GM19099 (cell line): ENCODE results near the gene NQO2.

Source experiments
- POLR2A ChIP-seq: IDR thresholded peaks from 3 replicates; pipeline ENCODE4 v1.6.1; 2011; ENCODE audit warnings: low read depth; ENCODE audit not compliant: insufficient read length; ENCODE audit errors: extremely low read depth

The NQO2 gene

DNA sequence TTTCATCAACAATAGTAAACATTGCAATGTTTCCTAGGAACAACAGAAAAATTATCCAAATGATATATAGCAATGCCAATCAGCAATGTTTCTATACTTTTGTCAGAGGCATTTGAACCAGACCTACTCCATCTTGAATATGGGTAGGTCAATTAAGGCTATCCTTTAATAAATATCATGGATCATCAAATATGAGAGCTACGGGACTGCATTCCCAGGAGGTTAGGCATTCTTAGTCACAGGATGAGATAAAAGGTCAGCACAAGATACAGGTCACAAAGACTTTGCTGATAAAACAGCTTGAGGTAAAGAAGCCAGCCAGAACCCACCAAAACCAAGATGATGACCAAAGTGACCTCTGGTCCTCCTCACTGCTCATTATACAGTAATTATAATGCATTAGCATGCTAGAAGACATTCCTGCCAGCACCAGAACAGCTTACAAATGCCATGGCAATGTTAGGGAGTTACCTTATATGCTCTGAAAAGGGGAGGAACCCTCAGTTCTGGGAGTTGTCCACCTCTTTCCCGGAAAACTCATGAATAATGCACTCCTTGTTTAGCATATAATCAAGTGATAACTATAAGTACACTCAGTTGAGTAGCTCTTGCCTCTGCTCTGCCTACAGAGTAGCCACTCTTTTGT, 19.8 kb upstream of the NQO2 start:
- no peak for TF ChIP-seq POLR2A

DNA sequence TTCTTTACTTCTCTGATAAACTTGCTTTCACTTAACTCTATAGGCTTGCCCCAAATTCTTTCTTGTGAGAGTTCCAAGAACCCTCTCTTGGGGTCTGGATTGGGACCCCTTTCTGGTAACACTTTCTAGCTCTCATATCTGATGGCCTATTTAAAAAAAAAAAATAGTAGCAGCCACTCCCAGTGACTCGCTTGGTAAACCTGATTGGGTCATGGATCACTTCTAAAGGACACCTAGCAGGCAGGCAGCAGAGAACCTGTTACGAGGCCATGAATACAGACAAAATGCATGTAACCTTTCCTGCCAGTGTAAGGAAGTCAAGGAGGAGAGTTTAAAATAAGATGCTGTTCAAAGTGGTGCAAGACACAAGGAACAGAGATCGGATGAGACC, 19.2 kb upstream of the NQO2 start:
- no peak for TF ChIP-seq POLR2A

DNA sequence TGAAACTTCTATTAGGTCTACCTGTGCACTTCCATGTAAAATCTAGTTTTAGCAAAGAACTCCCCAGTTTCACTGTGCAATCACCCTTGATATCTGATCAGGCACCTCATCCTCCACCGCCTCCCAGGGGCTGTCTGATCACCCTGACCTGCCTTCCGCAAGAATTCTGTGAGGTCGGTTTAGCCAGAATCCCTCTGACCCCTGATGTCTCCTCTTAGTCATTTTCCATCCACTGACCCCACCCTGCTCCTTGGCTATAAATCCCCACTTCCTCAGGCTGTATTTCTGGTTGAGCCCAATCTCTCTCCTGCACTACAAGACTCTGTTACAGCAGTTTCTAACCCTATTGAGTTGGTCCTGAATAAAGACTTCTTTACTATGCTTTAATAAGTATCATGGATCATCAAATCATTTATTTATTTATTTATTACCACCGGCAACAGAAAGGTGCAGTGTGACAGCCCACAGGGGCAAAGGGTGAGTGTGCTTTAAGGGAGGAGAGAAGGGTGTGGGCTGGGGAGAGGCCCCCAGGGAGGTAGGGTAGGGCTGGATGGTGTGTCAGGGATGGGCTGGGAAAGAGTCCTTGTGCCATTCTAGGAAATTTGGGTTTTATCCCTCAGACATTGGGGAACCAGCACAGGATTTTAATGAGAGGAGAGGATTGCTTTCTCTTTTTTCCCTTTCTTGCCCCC, 17.1 kb upstream of the NQO2 start:
- TF ChIP-seq POLR2A, result no peak

DNA sequence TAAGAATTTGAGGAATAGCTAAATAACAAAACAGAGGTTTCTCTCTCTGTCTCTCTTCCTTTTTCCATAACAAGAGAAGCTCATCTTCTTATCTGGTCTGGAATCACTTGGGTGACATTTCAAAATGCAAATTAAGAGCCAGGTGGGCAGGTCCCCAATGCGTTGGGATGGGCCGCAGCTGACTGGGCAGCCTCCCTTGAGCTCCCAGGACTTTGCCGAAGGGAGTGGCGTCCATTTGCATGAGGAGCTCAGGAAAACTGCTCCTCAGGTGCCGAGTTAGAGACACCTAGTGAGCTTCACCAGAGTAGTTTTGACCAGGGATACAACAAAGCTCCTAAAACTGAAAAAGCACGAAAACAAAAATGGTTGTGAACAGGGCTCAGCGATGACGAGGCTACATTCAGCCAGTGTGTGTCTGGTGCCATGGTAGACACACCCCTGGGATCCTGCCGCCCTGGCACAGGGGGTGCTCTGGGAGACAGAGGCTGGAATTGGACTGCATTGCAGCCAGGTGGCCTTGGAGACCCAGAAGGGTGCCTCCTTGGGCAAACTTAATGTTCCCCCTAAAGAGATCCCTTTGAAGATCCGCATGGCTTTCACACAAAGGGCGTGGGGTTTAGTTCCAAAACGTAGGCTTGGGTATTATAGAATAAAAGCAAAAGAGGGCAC, 14.8 kb upstream of the NQO2 start:
- TF ChIP-seq POLR2A, result no peak

DNA sequence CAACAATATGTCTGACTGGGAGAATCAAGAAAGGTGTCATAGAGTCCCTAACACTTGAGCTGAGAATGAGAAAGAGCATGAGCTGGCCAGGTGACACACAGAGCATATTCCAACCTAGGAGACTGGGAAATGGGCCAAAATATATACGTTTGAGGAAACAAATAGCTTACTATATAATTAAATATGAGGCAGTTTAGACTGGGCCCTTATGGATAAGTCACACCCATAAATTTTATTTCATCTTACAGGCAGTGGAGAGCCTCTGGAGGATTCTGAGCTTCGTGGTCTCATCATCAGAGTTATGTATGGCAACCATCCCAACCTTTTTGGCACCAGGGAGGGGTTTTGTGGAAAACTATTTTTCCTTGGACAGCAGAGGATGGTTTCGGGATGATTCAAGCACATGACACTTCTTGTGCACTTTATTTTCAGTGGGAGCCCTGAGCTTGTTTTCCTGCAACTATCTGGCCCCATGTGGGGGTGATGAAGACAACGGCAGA, 12.9 kb upstream of the NQO2 start:
- no peak for TF ChIP-seq POLR2A

DNA sequence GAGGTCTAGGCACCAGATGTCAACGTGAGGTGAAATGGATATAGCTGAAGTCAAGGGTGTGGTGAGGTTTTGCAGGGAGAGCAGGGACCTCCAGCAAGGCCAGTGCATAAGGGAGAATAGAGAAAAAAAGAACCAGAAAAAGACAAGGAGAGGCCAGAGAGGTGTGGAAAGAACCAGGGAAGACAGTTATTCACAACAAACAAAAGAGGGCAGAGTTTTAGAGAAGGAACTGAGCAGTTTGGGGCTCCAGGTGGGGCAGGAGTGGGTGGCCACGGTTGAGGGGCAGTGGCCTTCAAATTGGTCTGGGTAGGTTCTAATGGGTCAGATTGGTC, 11.6 kb upstream of the NQO2 start:
- no peak for TF ChIP-seq POLR2A

DNA sequence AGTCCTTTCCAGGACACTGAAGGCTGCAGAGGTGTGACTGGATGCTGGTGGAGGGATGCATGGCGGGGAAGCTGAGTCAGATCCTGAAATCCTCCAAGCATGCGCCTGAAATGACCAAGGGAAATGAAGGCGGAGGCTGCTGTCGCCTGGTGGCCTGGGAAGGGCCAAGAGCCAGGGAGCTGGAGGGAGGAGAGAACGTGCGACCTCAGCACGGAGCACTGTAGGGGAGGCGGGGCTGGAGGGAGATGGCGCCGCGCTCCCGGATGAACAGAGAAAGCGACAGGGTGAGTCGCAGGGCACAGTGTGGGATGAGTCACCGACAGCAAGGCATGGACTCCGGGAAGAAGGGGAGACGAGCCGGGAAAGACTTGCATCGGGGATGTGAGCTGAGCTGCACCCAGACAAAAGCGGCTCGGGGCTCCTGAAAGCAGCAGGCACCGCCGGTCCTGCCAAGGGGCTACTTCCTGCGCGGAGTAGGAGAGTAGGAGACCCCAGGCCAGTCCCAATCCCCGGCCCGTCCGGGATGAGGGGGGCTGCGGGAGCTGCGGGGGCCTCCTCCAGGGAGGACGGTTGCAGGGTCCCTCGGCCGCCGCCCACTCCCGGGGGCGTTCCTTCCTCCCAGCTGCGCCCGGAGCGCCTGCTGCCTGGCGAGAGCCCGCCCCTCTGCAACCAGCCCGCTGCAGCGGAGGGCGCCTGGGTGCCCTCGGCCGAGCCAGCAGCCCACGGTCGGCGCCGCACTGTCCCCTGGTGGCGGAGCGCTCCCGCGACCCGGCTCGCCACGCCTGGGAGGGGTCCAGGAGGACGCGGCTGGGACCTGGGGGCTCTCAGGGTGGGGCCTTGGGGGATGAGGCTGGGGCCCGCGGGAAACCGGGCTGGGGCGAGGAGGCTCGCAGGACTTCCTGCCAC, 11.0 kb upstream of the NQO2 start:
- TF ChIP-seq POLR2A, result no peak

DNA sequence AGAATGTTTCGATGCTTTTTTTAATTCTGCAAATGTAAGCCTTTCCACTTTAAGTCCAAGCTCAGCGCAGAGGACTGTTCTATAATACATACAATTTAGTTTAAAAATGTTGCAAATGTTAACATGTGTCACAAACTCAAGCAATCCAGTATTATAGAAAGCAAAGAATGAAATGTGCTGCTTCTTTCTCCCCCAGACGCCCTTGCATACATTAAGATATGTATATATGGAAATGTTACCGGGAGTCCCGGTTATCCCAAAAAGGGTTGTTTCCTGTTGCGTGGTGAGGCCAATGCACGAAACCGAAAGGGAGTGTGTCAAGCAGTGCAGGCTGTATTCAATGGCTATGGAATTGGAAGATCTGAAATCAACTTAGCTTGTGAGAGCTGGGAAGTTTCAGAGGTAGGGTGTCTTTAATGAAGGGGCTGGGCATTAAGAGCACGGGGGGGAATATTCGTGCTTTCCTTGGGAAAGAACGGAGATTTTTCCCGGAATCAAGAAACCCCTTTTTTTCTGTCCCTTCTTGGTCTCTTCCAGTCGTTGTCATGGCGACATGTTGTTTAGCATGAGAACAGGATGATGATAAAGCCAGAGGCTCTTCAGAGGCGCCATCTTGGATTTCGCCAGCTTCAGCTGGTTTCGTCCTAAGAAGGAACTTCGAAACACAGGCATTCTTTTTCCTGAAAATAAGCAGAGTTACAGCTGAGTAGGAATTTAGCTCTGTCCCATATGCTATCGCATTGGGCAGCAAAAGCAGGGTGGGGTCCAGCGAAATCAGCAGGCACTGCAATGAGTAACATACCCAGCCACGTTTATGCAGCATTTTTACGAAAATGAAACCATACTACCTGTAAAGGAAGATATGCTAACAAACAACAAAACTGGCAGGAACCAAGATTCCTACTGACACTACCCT, 10.1 kb upstream of the NQO2 start:
- peak; percentile 71 for TF ChIP-seq POLR2A

DNA sequence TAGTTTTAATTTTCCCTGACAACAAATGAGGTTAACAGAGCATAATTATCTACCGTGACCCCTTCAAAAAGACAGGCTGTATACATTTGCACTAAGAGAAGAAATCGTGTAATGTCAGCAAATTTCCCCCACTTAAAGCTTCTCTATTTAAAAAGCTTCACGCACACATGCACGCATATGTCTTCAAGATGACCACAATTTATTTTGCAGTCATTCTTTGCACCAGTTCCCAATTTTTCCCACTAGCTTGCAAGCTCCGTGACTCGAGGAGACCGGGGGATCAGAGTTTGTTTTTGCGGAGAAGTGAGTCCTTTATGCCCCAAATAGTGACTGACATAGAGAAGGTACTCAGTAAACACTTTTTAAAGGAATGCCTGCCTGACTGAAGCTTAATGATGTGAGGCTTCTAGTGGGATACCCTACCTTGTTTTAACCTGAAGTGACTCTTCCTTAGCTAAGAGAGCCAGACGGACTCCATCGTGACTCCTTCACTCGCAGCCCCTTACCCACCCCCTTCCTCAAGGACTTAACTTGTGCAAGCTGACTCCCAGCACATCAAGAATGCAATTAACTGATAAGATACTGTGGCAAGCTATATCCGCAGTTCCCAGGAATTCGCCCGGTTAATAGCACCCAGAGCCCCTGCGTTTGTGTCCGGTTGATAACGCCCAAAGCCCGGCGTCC, 9.3 kb upstream of the NQO2 start:
- TF ChIP-seq POLR2A, result no peak

DNA sequence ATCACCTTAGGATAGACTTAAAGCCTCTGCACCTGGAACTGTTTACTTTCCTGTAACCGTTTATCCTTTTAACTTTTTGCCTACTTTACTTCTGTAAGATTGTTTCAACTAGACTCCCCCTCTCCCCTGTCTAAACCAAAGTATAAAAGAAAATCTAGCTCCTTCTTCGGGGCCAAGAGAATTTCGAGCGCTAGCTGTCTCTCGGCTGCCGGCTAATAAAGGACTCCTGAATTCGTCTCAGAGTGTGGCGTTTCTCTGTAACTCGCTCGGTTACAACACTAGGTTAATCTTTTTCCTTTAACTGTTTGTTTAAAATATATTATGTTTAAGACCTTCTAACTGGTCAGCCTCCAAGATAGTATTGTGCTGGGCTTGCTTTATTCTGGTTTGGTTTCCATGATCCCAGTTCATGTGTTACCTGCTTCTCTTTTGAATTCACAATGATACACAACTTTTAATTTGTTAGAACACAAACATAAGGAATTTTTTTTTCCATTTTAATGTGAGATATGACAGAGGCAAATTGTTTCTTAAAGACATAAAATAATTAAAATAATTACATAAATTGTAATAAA, 8.7 kb upstream of the NQO2 start:
- no peak for TF ChIP-seq POLR2A

DNA sequence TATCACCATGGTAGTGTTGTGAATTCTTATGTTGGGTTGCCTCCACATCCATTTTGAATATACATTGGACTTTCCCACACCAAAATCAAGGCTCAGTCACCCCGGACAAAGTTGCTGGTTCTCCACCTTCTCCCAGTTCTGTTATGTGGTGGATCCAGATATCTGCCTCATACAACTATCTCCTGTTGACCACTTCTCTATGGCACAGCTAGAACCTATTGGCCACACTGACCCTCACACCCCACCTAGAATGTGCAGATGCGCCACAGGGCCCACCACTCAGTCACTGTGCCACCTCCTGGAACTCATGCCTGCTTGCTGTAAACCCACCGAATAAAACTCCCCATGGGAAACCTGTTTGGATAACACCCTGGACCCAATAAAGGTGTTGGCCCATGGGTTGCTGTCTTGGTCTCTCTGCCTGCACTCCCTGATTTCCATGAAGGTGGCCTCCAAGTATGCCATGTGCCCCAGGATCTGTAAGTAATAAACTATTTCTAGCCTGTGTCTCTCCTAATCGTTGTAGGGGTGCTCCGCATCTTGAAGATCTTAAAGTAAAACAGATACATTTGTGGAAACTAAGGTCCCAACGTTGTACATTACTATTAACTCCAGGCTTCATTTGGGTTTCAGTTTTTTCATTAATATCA, 7.2 kb upstream of the NQO2 start:
- no peak for TF ChIP-seq POLR2A

DNA sequence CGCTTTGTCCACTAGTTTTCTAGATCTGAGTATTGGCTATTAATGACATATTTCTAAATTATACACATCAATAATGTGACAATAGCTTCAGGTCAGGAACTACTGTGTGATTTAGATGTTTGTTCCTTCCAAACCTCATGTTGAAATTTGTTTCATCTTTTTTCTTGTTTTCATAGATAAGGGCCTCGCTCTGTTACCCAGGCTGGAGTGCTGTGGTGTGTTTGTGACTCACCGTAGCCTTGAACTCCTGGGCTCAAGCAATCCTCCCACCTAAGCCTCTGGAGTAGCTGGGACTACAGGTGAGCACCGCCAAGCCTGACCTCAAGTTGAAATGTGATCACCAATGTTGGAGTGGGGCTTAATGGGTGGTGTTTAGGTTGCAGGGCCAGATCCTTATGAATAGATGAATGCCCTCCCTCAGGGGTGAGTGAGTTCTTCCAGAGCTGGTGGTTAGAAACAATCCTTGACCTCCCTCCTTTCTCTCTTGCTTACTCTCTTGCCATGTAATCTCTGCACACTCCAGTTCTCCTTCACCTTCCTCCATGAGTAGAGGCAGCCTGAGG, 5.9 kb upstream of the NQO2 start:
- no peak for TF ChIP-seq POLR2A
